ENCODE results near the gene LDB3.

The LDB3 gene

GRCh38 chr10:86651021-86651471, 17.3 kb upstream of the LDB3 start:
- no peak for DNase-seq (ENCODE audit: low read depth)

GRCh38 chr10:86651631-86652331, 16.5 kb upstream of the LDB3 start:
- no peak for DNase-seq (ENCODE audit: low read depth)

GRCh38 chr10:86652361-86653202, 15.7 kb upstream of the LDB3 start:
- DNase-seq (ENCODE audit: low read depth): no peak

- no peak for DNase-seq (ENCODE audit: low read depth)
Observed at GRCh38 chr10:86653379-86653778, 14.9 kb upstream of the LDB3 start.

GRCh38 chr10:86653987-86654386, 14.3 kb upstream of the LDB3 start:
- no peak for DNase-seq (ENCODE audit: low read depth)

GRCh38 chr10:86654411-86655172, 13.7 kb upstream of the LDB3 start, which contains the start of gene OPN4:
OPN4 (plus strand) TSS chr10:86654547; CDS start chr10:86654784, 237 bp downstream.
- no peak for DNase-seq (ENCODE audit: low read depth)

- no peak for DNase-seq (ENCODE audit: low read depth)
Observed at GRCh38 chr10:86655173-86655540, 13.2 kb upstream of the LDB3 start.

GRCh38 chr10:86655596-86655995, 12.7 kb upstream of the LDB3 start:
- DNase-seq (ENCODE audit: low read depth): no peak

- DNase-seq (ENCODE audit: low read depth): no peak
Observed at GRCh38 chr10:86657011-86657395, 11.3 kb upstream of the LDB3 start.

- DNase-seq (ENCODE audit: low read depth): no peak
Observed at GRCh38 chr10:86657396-86658011, 10.8 kb upstream of the LDB3 start.

- DNase-seq (ENCODE audit: low read depth): no peak
Observed at GRCh38 chr10:86658261-86658741, 10.0 kb upstream of the LDB3 start.

- no peak for DNase-seq (ENCODE audit: low read depth)
Observed at GRCh38 chr10:86658751-86659150, 9.6 kb upstream of the LDB3 start.

- DNase-seq (ENCODE audit: low read depth): no peak
Observed at GRCh38 chr10:86659161-86659691, 9.1 kb upstream of the LDB3 start.

GRCh38 chr10:86659721-86660453, 8.4 kb upstream of the LDB3 start:
- no peak for DNase-seq (ENCODE audit: low read depth)

- DNase-seq (ENCODE audit: low read depth): peak; percentile 47
Observed at GRCh38 chr10:86661161-86662025, 6.9 kb upstream of the LDB3 start.

- DNase-seq (ENCODE audit: low read depth): no peak
Observed at GRCh38 chr10:86662186-86663045, 5.9 kb upstream of the LDB3 start.

GRCh38 chr10:86663046-86663345, 5.3 kb upstream of the LDB3 start:
- DNase-seq (ENCODE audit: low read depth): no peak

GRCh38 chr10:86663576-86664339, 4.6 kb upstream of the LDB3 start:
- DNase-seq (ENCODE audit: low read depth): no peak

All from GM04504 (cell line).